AG04449 (cell line): ENCODE measurements around the gene EEFSEC.

Experiments used
- CTCF ChIA-PET: fragments of 350-600 bp; formaldehyde crosslinking; extraction: SDS; loops from one replicate; lab custom pipeline; 2021; ENCODE audit warnings: antibody characterized with exemption; lab: Yijun Ruan, JAX
- POLR2A ChIA-PET: fragments of 400-600, 350-600 bp; formaldehyde crosslinking; extraction: SDS; loops from one replicate; lab custom pipeline; 2020; ENCODE audit warnings: antibody characterized with exemption, inconsistent platforms; lab: Yijun Ruan, JAX
- DNase-seq: peaks from one replicate; pipeline ENCODE4 v3.0.0-alpha.2; 2010; ENCODE audit warnings: low read depth, low spot score
- H3K4me3 ChIP-seq: 2 replicates; pipeline ENCODE4 v1.5.1; 2011; ENCODE audit warnings: low read depth, mild to moderate bottlenecking, control low read depth, low read length
- CTCF ChIP-seq: IDR thresholded peaks from one replicate; pipeline ENCODE4 v1.5.1; 2011; ENCODE audit warnings: mild to moderate bottlenecking, moderate library complexity, low read length, control low read depth, inconsistent platforms; ENCODE audit not compliant: insufficient read depth; ENCODE audit errors: missing control alignments

The EEFSEC gene

GRCh38 chr3:128313071-128313725 lies 159.9 kb downstream of the EEFSEC start:
- DNase-seq: no peak
- ChIA-PET CTCF (interaction anchor here (1.0 kb wide), 1 partner anchor 143 kb away, joined by 3 read pairs; no protein-coding TSS in a partner anchor), POLR2A (no interaction called here)
- no peak for TF ChIP-seq CTCF
- H3K4me3 ChIP-seq: no peak overlapping the region

DNA sequence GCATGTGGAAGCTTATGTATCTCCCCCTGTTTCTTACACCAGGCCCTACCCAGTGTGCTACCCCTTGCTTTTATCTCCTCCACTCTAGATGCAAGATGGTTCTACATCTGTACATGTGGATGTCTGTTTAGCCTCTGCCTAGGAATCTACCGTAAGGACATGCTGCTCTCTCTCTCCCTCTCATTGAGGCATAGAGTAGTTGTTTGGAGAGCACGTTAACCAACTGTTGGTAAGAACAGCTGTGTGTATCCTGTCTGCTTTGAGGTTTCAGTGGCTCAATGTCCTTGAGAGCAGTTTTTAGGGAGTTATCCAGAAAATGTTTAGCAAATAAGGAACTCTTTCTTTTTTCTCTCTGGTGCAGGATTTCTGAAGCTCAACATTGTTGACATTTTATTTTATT lies 160.7 kb downstream of the EEFSEC start:
- CTCF ChIA-PET: interaction anchor here (1.0 kb wide), 1 partner anchor 143 kb away, joined by 3 read pairs; no protein-coding TSS in a partner anchor
- POLR2A ChIA-PET: no interaction called here
- TF ChIP-seq CTCF: no peak
- DNase-seq: no peak
- H3K4me3 ChIP-seq: no peak overlapping the region

DNA sequence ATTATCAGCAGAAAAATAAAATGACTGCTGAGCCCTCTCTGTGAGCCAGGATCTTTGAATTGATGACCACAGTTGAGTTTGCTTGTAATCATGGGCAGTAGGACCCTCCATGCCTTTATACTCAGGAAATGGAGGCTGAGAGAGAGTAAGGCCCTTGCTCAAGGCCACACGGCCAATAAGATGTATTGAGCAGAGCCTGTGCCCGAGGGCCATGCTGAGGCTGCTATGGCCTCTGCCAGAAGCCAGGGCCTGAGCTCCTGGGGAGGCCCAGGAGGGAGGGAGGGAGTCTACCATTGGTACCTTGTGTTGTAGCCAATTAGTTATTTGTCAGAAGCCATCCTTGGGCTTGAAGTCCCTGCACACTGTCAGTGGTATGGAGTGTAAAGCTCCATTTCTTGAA lies 162.0 kb downstream of the EEFSEC start:
- ChIA-PET CTCF (interaction anchor here (0.9 to 1.2 kb wide), 2 partner anchors 10 to 145 kb away, joined by 3 to 4 read pairs; no protein-coding TSS in a partner anchor), POLR2A (no interaction called here)
- H3K4me3 ChIP-seq: no peak overlapping the region
- no peak for DNase-seq
- no peak for TF ChIP-seq CTCF

GRCh38 chr3:128316481-128316891 lies 163.2 kb downstream of the EEFSEC start:
- H3K4me3 ChIP-seq: no peak overlapping the region
- DNase-seq: no peak
- CTCF ChIA-PET: interaction anchor here (1.2 kb wide), 1 partner anchor 9 kb away, joined by 3 read pairs; no protein-coding TSS in a partner anchor
- POLR2A ChIA-PET: no interaction called here
- TF ChIP-seq CTCF: no peak

DNA sequence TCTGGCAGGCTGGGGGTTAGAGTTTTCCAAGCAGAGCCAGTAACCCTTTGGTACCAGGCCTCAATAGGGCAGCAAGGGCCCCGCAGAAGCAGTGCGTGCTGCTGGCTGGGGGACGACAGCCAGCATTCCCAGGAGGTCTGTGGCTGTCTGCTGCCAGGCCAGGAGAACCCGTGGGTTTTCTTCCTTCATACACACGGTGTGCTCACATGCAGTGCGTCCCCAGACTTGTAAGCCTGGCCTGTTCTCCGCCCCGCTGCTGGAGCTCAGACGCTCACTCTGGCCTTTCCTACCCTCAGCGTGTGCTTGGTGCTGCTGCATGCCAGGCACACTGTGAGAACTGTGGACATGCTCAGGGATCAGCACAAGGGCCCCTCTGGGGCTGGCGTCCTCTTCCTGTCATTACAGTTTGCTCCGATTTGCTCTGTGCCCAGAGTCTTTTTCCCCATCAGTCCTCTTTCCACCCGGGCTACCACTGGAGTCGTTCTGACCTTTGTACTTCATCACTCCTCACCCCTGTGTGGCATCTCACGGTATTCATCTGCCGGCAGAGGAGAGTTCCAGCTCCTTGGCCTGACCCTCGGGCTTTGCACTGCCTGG lies 163.9 kb downstream of the EEFSEC start:
- no peak for DNase-seq
- no peak overlapping the region for H3K4me3 ChIP-seq
- TF ChIP-seq CTCF: no peak
- CTCF ChIA-PET: no interaction called here
- POLR2A ChIA-PET: no interaction called here

DNA sequence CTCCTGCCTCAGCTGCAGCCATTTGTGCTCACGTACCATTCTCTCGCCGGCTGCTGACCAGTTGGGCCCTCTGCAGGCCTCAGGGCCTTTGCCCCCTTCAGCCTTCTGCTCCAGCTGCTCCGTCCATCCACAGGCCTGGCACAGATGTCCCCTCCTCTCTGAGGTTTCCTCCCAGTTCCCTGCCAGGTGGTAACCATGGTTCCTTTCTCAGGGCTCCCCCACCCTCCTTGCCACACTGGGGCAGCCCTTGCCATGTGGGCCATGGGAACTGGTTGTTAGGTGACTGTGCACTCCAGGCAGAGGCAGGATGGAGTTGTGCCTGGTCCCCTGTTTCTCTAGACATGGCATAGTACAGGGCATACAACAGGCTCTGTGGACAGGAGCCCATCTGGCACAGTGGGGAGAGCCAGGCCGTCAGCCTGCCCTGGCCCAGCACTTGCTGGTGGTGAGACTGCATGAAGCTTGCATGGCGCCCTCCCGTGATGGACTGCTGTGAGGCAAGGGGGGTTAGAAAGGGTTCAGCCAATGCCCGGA lies 164.5 kb downstream of the EEFSEC start:
- DNase-seq: no peak
- no peak for TF ChIP-seq CTCF
- ChIA-PET POLR2A (no interaction called here), CTCF (no interaction called here)
- no peak overlapping the region for H3K4me3 ChIP-seq
